ENCODE data around the gene UROS.

The UROS gene

DNA sequence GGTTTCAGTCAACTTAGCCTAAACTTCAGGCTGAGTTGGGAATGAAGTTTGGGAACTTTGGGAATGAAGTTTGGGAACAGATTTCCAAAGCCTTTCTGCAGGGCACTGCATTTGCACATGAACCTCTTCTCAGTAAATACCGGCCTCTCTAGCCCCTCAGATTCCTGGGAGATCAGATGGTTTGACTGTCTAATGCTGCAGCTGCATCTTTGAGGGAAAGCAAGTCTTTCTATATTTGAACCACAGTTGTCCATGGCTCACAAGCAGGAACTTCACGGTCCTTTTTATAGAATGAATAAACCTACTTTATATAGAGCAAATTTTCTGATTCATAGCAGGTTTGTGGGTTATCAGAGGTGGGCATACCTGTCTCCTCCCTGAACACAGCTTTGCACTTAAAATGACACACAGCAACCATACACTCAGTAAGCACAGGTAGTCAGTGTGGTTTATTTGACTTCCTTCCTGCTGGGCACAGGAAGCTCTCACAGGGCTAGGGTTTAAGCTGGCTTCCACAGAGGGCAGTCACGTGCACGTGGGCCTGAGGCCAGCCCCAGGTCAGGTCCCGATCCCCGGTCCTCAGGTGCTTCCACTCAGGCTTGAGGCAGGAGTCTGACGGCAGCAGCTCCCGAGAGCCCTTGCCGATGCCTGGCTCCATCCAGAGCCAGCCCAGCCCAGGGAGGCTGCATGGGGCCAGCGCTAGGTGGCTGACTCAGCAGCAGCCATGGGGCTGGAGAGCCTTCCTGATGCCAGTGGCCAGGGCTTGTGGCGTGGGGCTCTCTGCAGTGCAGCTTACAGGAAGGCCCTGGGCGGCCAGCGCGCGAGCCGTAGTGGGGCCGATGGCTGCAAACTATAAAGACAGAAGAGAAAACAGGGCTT lies 34.7 kb downstream of the UROS start:
- no peak for DNase-seq (ENCODE audit: low spot score)

DNA sequence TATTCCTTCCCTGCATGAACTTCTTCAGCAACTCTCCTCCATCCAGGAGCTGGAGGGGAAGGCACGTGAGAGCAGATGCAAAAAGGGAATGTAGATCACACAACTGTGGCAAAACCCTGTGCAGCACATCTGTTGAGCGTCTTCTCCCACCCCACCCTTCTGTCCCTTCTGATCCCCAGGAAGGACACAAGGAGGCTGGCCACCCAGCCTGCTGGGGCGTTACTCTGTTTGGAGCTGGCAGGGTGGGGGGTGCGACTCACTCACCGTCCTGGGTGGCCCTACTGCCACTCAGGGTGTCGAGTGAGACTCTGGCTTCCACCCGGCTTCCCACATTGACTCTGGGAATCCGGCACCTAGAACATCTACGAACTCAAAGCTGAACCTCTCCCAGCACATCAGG lies 37.3 kb downstream of the UROS start:
- DNase-seq (ENCODE audit: low spot score) = no peak

- DNase-seq (ENCODE audit: low spot score) = no peak
These were observed 39.1 kb downstream of the UROS start for GRCh38 chr10:125783957-125784356.

- no peak for DNase-seq (ENCODE audit: low spot score)
These were observed 39.6 kb downstream of the UROS start for GRCh38 chr10:125783408-125783807.

DNA sequence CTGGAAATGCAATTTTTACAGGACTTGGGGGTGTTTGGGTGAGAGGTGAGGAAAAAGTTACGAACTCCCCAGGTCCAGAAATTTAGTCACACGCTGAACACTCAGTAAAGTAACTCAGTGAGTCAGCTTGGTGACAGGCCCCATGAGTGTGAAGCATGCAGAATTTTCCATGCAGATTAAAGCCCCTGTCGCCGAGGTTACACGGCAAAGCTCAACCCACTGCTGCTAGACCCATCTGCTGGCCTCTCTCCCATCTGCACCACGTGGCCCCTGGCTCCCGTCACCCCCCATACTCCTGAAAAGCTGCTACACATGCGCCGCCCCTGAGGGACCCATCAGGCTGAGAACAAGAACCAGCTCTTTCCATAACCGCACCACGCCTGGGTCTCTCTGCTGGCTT lies 40.4 kb downstream of the UROS start:
- DNase-seq (ENCODE audit: low spot score) = no peak

- DNase-seq (ENCODE audit: low spot score) = no peak
These were observed 41.0 kb downstream of the UROS start for GRCh38 chr10:125782054-125782453.

- DNase-seq (ENCODE audit: low spot score) = no peak
These were observed 41.7 kb downstream of the UROS start for GRCh38 chr10:125781374-125781773.

GRCh38 chr10:125779403-125780327 lies 43.4 kb downstream of the UROS start:
- DNase-seq (ENCODE audit: low spot score) = no peak

- no peak for DNase-seq (ENCODE audit: low spot score)
These were observed 44.5 kb downstream of the UROS start for GRCh38 chr10:125778556-125778955.

- no peak for DNase-seq (ENCODE audit: low spot score)
These were observed 45.3 kb downstream of the UROS start for GRCh38 chr10:125777806-125778205.

DNA sequence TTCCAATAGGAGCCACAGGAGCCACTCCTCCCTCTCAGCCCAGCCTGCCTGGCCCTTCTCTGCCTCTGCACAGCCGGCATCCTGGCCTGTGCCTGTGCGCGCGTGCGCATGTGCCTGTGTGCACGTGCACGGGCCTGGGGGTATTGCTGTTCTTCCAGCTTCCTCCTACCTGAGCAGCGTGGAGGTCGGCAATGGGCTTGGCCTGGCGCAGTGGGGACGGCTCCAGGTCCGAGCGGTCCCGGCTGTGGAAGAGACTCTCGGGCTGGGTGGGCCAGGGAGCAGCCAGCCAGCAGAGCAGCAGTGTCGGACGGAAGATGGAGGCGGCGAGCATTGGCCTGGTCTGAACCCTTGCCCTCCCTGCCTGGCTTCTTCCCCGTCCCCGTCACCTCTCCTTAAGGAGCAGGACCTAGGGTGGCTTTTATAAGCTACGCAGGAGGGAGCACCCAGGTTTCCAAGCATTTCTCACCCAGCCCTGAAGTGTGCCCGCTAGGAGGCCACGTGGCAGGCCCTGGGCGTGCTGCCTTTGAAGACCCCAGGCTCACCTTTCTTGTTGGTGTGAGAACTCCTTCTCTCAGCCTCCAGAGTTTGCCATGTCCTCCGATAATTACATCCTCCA lies 47.5 kb downstream of the UROS start, which contains the start of gene MMP21:
Gene MMP21 (minus strand): TSS at position 331 of the 616 bp plus-strand sequence. CDS start 0 bp downstream, at position 331.
- no peak for DNase-seq (ENCODE audit: low spot score)

- no peak for DNase-seq (ENCODE audit: low spot score)
These were observed 48.4 kb downstream of the UROS start for GRCh38 chr10:125774581-125775191.

DNA sequence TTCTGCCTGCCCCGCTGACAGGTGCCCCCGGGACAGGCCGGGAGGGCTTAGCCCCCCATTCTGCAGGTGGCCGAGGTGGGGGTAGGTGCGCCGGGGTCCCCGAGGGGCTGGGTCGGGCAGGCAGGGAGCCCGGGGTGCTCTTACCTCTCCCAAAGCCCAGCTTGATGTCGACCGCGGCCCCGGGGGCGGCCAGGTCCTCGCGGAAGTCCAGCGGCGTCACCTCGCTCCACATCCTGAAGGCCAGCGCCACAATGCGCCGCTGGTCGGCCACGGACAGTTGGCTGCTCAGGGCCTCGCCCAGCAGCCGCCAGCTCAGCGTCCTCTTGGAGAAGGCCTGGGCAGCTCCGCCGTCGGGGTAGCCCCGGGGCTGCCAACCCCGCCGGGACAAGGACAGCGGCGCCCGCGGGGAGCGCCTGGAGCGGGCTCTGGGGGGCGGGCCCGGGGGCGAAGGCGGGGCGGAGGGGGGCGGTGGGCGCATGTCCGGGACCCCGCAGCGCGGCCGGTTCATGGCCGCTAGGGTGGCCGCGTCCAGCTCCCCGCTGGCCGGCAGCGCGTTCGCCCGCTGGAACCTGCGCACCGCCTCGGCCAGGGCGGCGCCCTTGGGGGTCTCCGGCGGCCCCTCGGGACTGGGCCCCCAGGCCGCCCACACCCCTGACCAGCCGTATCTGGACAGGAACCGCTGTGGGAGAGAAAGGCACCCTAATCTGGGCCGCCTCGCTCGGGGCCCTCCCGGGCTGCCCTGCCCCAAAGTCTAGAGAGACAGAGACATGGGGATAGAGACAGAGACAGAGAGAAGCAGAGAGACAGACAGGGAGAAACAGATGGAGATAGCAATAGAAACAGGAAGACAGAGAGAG lies 49.1 kb downstream of the UROS start:
- no peak for DNase-seq (ENCODE audit: low spot score)

GRCh38 chr10:125772864-125773180 lies 50.2 kb downstream of the UROS start:
- no peak for DNase-seq (ENCODE audit: low spot score)

- no peak for DNase-seq (ENCODE audit: low spot score)
These were observed 50.8 kb downstream of the UROS start for GRCh38 chr10:125772112-125772863.

GRCh38 chr10:125770844-125771243 lies 52.2 kb downstream of the UROS start:
- DNase-seq (ENCODE audit: low spot score) = no peak

DNA sequence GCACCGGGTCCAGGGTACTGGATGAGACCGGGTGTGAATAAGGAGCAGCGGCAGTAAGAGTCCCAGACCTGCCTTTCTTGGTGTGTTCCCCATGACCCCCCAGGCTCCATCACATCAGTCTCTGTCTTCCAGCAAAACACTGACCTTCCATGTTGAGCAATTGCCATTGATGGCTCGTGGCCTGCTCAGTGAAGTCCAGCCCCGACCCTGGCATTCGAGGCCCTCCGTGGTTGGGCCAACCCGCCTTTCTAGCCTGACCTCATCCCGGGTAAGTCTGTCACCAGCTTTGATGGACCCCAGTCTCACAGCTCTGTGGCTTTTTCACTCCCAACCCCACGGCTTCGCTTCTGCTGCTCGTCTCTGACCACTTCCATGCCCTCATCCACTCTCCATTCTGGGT lies 53.9 kb downstream of the UROS start:
- no peak for DNase-seq (ENCODE audit: low spot score)

GRCh38 chr10:125768219-125768855 lies 54.7 kb downstream of the UROS start:
- DNase-seq (ENCODE audit: low spot score) = peak; percentile 46

- DNase-seq (ENCODE audit: low spot score) = no peak
These were observed 56.5 kb downstream of the UROS start for GRCh38 chr10:125766511-125766910.

GRCh38 chr10:125765835-125766234 lies 57.2 kb downstream of the UROS start:
- no peak for DNase-seq (ENCODE audit: low spot score)
